ENCODE results near the gene NME2. TPM values are rescaled to one million over a fixed set of nuclear protein-coding genes. Genes with fewer than 3 reads are reported as not detected.
"Not testable (repeated sequence)": the region's sequence is repeated elsewhere in the genome, so short reads cannot be mapped to it uniquely, and the experiment has no call there.

NME2 gene
- total and polyA plus RNA-seq, 4 donors, result 170 to 310 (median 192) TPM

DNA sequence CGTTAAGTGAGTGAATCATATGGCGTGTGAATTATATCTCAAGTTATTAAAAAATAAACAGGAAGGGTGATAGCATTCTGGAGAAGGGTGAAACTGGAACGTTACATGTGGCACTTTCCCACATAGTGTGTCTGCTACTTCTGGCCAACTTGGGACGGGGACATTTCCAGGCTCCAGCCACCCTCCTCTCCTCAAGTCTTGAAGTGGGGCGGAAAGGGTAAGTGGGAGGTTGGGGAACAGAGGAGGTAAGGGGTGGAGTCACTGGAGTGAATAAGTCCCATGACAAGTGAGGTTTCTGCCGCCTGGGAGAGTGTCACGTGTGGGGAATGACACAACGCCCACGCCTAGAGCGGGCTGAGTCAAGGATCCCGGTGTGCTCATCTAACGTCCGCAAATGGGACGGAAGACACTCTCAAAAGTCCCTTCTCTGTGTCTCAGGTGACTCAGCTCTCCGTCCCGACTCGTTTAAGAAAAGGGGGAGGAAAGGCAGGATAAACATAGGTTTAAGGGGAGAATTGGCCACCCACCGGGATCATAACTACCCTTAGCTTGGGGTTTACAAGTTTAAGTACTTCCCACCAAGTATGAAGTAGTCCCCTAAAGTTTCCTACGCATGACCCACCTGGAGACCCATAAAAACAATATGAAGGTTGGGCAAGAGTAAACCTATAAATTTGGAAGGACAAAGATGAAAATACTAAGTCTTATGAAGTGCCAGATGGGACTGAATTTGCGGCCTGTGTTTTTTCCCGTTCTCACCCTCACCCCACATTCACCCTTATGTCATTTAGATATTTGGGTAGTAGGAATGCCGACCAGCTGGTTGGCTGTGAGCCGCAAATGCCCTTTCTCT, 44.4 kb upstream of the NME2 start:
- WGBS, result 18% methylated on average over 23 of the region's 23 CpGs
- H3K4me3 ChIP-seq (ENCODE audit: low read depth in 1 of 3, low read length in 3 of 3), result peak overlapping the region; percentile 30 to 84 (median 55)
- peaks cover 6 to 45% (median 35%) of the 10 kb centered on the region in 4 donors for H3K4me1 ChIP-seq (ENCODE audit: control insufficient read depth in 4 of 4, insufficient read depth in 4 of 4, low read length in 3 of 4)

GRCh38 chr17:51122473-51123115, 43.6 kb upstream of the NME2 start:
- peaks cover 6 to 38% (median 30%) of the 10 kb centered on the region in 4 donors for H3K4me1 ChIP-seq (ENCODE audit: control insufficient read depth in 4 of 4, insufficient read depth in 4 of 4, low read length in 3 of 4)

More for the DNA sequence above, 44.4 kb upstream of the NME2 start:
- Histone ChIP-seq H3K9ac (ENCODE audit: low read depth in 1 of 2, low read length in 2 of 2) (peak overlapping the region; percentile 88 to 100), H3K36me3 (ENCODE audit: control insufficient read depth in 4 of 4, insufficient read depth in 3 of 4, low read depth in 1 of 4, low read length in 3 of 4) (no peaks in the 10 kb centered on the region), H3K27me3 (ENCODE audit: control insufficient read depth in 4 of 4, insufficient read depth in 4 of 4, low read length in 3 of 4) (no peaks in the 10 kb centered on the region), H3K9me3 (ENCODE audit: control insufficient read depth in 4 of 4, low read length in 3 of 4) (no peaks in the 10 kb centered on the region), H3K27ac (ENCODE audit: low read depth in 1 of 2, low read length in 2 of 2) (peak overlapping the region; percentile 97)
- peak; percentile 27 to 49 for TF ChIP-seq RXRA (IDR thresholded peaks at IDR 0.05)
- peak in 1 of 2 donors; percentile 58 for TF ChIP-seq GABPA (IDR thresholded peaks at IDR 0.05 in 1 of 2, conservative IDR thresholded peaks at IDR 0.05 in 1 of 2)
- peak; percentile 19 to 24 for TF ChIP-seq RAD21 (IDR thresholded peaks at IDR 0.05)
- TF ChIP-seq, protein P1, sequence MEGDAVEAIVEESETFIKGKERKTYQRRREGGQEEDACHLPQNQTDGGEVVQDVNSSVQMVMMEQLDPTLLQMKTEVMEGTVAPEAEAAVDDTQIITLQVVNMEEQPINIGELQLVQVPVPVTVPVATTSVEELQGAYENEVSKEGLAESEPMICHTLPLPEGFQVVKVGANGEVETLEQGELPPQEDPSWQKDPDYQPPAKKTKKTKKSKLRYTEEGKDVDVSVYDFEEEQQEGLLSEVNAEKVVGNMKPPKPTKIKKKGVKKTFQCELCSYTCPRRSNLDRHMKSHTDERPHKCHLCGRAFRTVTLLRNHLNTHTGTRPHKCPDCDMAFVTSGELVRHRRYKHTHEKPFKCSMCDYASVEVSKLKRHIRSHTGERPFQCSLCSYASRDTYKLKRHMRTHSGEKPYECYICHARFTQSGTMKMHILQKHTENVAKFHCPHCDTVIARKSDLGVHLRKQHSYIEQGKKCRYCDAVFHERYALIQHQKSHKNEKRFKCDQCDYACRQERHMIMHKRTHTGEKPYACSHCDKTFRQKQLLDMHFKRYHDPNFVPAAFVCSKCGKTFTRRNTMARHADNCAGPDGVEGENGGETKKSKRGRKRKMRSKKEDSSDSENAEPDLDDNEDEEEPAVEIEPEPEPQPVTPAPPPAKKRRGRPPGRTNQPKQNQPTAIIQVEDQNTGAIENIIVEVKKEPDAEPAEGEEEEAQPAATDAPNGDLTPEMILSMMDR (IDR thresholded peaks at IDR 0.05; ENCODE audit: low read depth, low read length, missing input control), result no peak
- no peak for TF ChIP-seq ATF3 (IDR thresholded peaks at IDR 0.05)
- TF ChIP-seq YY1 (IDR thresholded peaks at IDR 0.05), result peak; percentile 23
- peak; percentile 58 to 83 for TF ChIP-seq JUND (IDR thresholded peaks at IDR 0.05)
- no peak for TF ChIP-seq ZBTB33 (IDR thresholded peaks at IDR 0.05)
- peak; percentile 88 for TF ChIP-seq REST (IDR thresholded peaks at IDR 0.05)
- TF ChIP-seq EGR1 (IDR thresholded peaks at IDR 0.05; ENCODE audit: low read depth in 2 of 2), result peak; percentile 100
- no peak for TF ChIP-seq NR2F2 (IDR thresholded peaks at IDR 0.05)
- peak; percentile 97 for TF ChIP-seq TAF1 (conservative IDR thresholded peaks at IDR 0.05)
- TF ChIP-seq SP1 (IDR thresholded peaks at IDR 0.05), result peak; percentile 39
- TF ChIP-seq, protein P2, sequence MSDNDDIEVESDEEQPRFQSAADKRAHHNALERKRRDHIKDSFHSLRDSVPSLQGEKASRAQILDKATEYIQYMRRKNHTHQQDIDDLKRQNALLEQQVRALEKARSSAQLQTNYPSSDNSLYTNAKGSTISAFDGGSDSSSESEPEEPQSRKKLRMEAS (IDR thresholded peaks at IDR 0.05), result peak; percentile 58
- no peak for TF ChIP-seq HNF4G (IDR thresholded peaks at IDR 0.05)
- peak; percentile 33 to 43 for TF ChIP-seq HNF4A (conservative IDR thresholded peaks at IDR 0.05)
- peak; percentile 40 for TF ChIP-seq FOXA2 (IDR thresholded peaks at IDR 0.05)
- peak; percentile 21 for TF ChIP-seq FOXA1 (IDR thresholded peaks at IDR 0.05)
- peak; percentile 77 for DNase-seq (ENCODE audit: low spot score)

More at GRCh38 chr17:51122473-51123115, 43.6 kb upstream of the NME2 start:
- WGBS, result 88% methylated on average over 10 of the region's 10 CpGs
- H3K4me3 ChIP-seq (ENCODE audit: low read depth in 1 of 3, low read length in 3 of 3); H3K36me3 ChIP-seq (ENCODE audit: control insufficient read depth in 4 of 4, insufficient read depth in 3 of 4, low read depth in 1 of 4, low read length in 3 of 4); DNase-seq (ENCODE audit: low spot score); H3K9me3 ChIP-seq (ENCODE audit: control insufficient read depth in 4 of 4, low read length in 3 of 4); H3K27me3 ChIP-seq (ENCODE audit: control insufficient read depth in 4 of 4, insufficient read depth in 4 of 4, low read length in 3 of 4): not testable (repeated sequence)
- H3K27ac ChIP-seq (ENCODE audit: low read depth in 1 of 2, low read length in 2 of 2), result peak overlapping the region; percentile 97
- H3K9ac ChIP-seq (ENCODE audit: low read depth in 1 of 2, low read length in 2 of 2), result peak overlapping the region in 1 of 2 donors; percentile 88
